Osteoblast (primary cell): Measurements from ENCODE around the gene SNX15. TPM values are rescaled to one million over a fixed set of nuclear protein-coding genes. Genes with fewer than 3 reads are reported as not detected.

Experiments used
- DNase-seq: peaks from one replicate; pipeline ENCODE4 v3.0.0; 2011; ENCODE audit warnings: low spot score, mixed read lengths; ENCODE audit not compliant: insufficient read length; ENCODE audit errors: missing footprints
- H2AFZ ChIP-seq: 2 replicates; pipeline ENCODE4 v1.6.0; 2011; ENCODE audit warnings: mild to moderate bottlenecking, low read length
- H3K27ac ChIP-seq: 2 replicates; pipeline ENCODE4 v1.5.1; 2011; ENCODE audit warnings: mild to moderate bottlenecking, low read depth, low read length, moderate library complexity
- H3K27me3 ChIP-seq: 2 replicates; pipeline ENCODE4 v1.6.0; 2012; ENCODE audit warnings: mild to moderate bottlenecking, control low read depth, inconsistent platforms, low read length, moderate library complexity; ENCODE audit not compliant: insufficient read depth
- H3K36me3 ChIP-seq: 2 replicates; pipeline ENCODE4 v1.5.1; 2011; ENCODE audit warnings: mild to moderate bottlenecking, low read length, control low read depth, moderate library complexity; ENCODE audit not compliant: insufficient read depth
- H3K4me1 ChIP-seq: 2 replicates; pipeline ENCODE4 v1.5.1; 2011; ENCODE audit warnings: mild to moderate bottlenecking, low read length, control low read depth, moderate library complexity; ENCODE audit not compliant: insufficient read depth
- H3K4me2 ChIP-seq: 2 replicates; pipeline ENCODE4 v1.6.0; 2011; ENCODE audit warnings: mild to moderate bottlenecking, low read length; ENCODE audit not compliant: insufficient read depth
- H3K4me3 ChIP-seq: fragments of 200-600 bp; sonication (generic); 3 replicates; pipeline ENCODE4 v1.5.1; 2012; ENCODE audit warnings: mild to moderate bottlenecking, low read length, inconsistent platforms; ENCODE audit not compliant: insufficient read depth
- H3K79me2 ChIP-seq: 2 replicates; pipeline ENCODE4 v1.6.0; 2012; ENCODE audit warnings: mild to moderate bottlenecking, low read length, control low read depth, inconsistent platforms; ENCODE audit not compliant: insufficient read depth
- H3K9me3 ChIP-seq: 2 replicates; pipeline ENCODE4 v1.5.1; 2011; ENCODE audit warnings: low read depth, low read length, control low read depth
- H4K20me1 ChIP-seq: 2 replicates; pipeline ENCODE4 v1.6.0; 2012; ENCODE audit warnings: mild to moderate bottlenecking, low read length, control low read depth; ENCODE audit not compliant: insufficient read depth
- total RNA-seq: library from RNA; depleted of rRNA; stranded (reverse); fragments of >200 nt; gene quantifications from 2 replicates; pipeline ENCODE4 v1.2.3, GENCODE V29; 2012
- TF ChIP-seq, protein P1 (sequence below): IDR thresholded peaks from 2 replicates; pipeline ENCODE4 v1.5.1; 2011; ENCODE audit warnings: mild to moderate bottlenecking, low read depth, low read length, moderate library complexity; ENCODE audit errors: extremely low read depth

The SNX15 gene
- total RNA-seq, 1 donor: 12.3 TPM

DNA sequence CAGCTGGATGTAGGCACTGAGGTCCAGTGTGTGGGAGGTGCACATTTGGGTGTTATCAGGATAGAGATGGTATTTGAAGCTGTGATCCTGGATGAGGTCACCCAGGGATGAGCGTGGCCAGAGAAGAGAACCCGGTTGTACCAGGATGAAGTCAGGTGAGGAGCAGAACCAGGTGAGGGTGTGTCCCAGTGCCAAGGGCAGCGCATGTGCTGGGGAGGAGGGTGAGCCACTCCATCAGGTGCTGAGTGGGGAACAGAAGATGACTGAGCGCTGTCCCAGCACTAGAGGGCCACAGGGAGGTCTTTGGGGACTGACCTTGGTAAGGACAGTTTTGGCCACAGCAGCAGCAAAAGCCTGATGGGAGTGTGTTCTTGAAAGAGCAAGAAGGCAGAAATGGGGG, 10.5 kb upstream of the SNX15 start:
- H3K36me3 ChIP-seq: peaks cover 19% of the 10 kb centered on the region
- TF ChIP-seq, protein P1, sequence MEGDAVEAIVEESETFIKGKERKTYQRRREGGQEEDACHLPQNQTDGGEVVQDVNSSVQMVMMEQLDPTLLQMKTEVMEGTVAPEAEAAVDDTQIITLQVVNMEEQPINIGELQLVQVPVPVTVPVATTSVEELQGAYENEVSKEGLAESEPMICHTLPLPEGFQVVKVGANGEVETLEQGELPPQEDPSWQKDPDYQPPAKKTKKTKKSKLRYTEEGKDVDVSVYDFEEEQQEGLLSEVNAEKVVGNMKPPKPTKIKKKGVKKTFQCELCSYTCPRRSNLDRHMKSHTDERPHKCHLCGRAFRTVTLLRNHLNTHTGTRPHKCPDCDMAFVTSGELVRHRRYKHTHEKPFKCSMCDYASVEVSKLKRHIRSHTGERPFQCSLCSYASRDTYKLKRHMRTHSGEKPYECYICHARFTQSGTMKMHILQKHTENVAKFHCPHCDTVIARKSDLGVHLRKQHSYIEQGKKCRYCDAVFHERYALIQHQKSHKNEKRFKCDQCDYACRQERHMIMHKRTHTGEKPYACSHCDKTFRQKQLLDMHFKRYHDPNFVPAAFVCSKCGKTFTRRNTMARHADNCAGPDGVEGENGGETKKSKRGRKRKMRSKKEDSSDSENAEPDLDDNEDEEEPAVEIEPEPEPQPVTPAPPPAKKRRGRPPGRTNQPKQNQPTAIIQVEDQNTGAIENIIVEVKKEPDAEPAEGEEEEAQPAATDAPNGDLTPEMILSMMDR: no peak
- no peak overlapping the region for H3K4me2 ChIP-seq
- no peak overlapping the region for H3K4me3 ChIP-seq
- H4K20me1 ChIP-seq: no peaks in the 10 kb centered on the region
- no peak overlapping the region for H3K27ac ChIP-seq
- H3K27me3 ChIP-seq: no peaks in the 10 kb centered on the region
- DNase-seq: no peak
- H2AFZ ChIP-seq: no peak overlapping the region
- peaks cover 12% of the 10 kb centered on the region for H3K4me1 ChIP-seq
- H3K9me3 ChIP-seq: no peaks in the 10 kb centered on the region
- H3K79me2 ChIP-seq: peaks cover 15% of the 10 kb centered on the region

DNA sequence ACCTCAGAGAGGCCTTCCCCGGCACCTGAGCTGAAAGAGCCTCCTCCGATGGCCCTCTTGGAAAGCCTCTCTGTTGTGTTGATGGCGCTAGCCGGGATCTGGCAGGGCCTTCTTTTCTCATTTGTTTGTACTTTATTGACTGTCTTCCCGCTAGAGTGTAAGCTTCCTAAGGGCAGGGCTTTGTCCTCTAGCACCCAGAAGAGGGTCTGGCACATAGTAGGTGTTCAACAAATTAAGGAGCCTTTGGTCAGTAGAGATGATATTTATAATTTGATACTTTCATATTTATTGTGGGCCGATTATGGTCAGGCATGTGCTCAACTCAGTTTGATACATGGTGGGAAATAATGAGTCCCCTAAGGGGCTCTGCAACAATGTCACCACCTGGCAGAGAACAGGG, 9.3 kb upstream of the SNX15 start:
- no peak overlapping the region for H2AFZ ChIP-seq
- no peak overlapping the region for H3K27ac ChIP-seq
- H3K9me3 ChIP-seq: no peaks in the 10 kb centered on the region
- H3K4me3 ChIP-seq: no peak overlapping the region
- no peak overlapping the region for H3K4me2 ChIP-seq
- H3K4me1 ChIP-seq: peaks cover 12% of the 10 kb centered on the region
- H4K20me1 ChIP-seq: no peaks in the 10 kb centered on the region
- H3K79me2 ChIP-seq: peaks cover 15% of the 10 kb centered on the region
- TF ChIP-seq, protein P1: no peak
- H3K36me3 ChIP-seq: peaks cover 19% of the 10 kb centered on the region
- H3K27me3 ChIP-seq: no peaks in the 10 kb centered on the region
- DNase-seq: peak; percentile 22

DNA sequence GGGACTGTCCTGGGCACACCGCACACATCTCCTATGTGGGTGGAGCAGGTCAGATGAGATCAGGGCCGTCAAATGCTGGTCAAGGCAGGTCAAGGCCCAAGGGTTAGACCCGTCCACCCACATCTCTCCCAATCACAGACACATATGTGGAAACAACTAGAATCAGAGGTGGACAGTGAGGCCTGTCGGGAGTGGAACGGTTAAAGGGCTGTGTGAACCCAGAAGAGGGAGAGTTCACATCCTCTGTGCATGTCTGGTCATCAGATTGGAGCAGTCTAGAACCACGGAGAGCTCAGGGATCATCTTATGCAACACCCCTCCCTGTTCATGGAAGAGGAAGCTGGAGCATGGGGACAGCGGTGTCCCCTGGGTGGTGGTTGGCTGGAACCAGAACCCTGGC, 7.4 kb upstream of the SNX15 start:
- H3K4me1 ChIP-seq: peaks cover 2% of the 10 kb centered on the region
- TF ChIP-seq, protein P1: no peak
- no peak overlapping the region for H3K4me3 ChIP-seq
- peaks cover 19% of the 10 kb centered on the region for H3K36me3 ChIP-seq
- H3K27me3 ChIP-seq: no peaks in the 10 kb centered on the region
- H4K20me1 ChIP-seq: no peaks in the 10 kb centered on the region
- H3K27ac ChIP-seq: no peak overlapping the region
- no peak overlapping the region for H2AFZ ChIP-seq
- no peaks in the 10 kb centered on the region for H3K9me3 ChIP-seq
- DNase-seq: peak; percentile 37
- peaks cover 13% of the 10 kb centered on the region for H3K79me2 ChIP-seq
- no peak overlapping the region for H3K4me2 ChIP-seq

DNA sequence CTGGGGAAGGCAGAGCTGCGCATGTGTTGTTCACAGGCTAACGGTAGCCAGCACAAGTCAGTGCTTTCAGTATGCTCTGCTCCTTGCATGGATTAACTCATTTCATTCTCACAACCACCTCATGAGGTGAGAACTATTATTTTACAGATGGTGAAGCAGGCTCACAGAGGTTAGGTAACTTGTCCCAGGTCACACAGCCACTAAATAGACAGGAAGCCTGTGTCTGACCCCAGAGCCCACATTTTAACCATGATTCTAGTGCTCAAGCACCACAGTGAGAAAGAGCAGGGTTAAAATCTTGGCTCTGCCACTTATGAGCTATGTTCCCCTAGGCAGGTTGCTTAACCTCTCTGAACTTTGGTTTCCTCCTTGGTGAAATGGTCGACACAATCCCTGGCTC, 6.2 kb upstream of the SNX15 start:
- no peak overlapping the region for H3K4me2 ChIP-seq
- no peak overlapping the region for H2AFZ ChIP-seq
- H3K9me3 ChIP-seq: no peaks in the 10 kb centered on the region
- H3K36me3 ChIP-seq: peaks cover 19% of the 10 kb centered on the region
- no peaks in the 10 kb centered on the region for H3K4me1 ChIP-seq
- DNase-seq: peak; percentile 37
- no peak overlapping the region for H3K27ac ChIP-seq
- peaks cover 8% of the 10 kb centered on the region for H3K79me2 ChIP-seq
- no peaks in the 10 kb centered on the region for H4K20me1 ChIP-seq
- TF ChIP-seq, protein P1: no peak
- no peaks in the 10 kb centered on the region for H3K27me3 ChIP-seq
- H3K4me3 ChIP-seq: no peak overlapping the region
